ENCODE results near the gene C4BPA.

Gene C4BPA

GRCh38 chr1:207079706-207080241 is 24.3 kb upstream of the C4BPA start:
- no peaks in the 10 kb centered on the region for H3K9me3 ChIP-seq (ENCODE audit: severe bottlenecking)
- H3K27ac ChIP-seq (ENCODE audit: poor library complexity, severe bottlenecking) = no peak overlapping the region
- DNase-seq (ENCODE audit: low spot score) (no peak), ATAC-seq (ENCODE audit: low read depth) (no peak)
- H3K36me3 ChIP-seq (ENCODE audit: low read depth) = peaks cover 8% of the 10 kb centered on the region; the same call in 1 of the 2 replicates
- H3K4me3 ChIP-seq (ENCODE audit: severe bottlenecking) = no peak overlapping the region
- H3K4me1 ChIP-seq (ENCODE audit: insufficient read depth, poor library complexity, severe bottlenecking) = no peaks in the 10 kb centered on the region
- TF ChIP-seq, protein P1, sequence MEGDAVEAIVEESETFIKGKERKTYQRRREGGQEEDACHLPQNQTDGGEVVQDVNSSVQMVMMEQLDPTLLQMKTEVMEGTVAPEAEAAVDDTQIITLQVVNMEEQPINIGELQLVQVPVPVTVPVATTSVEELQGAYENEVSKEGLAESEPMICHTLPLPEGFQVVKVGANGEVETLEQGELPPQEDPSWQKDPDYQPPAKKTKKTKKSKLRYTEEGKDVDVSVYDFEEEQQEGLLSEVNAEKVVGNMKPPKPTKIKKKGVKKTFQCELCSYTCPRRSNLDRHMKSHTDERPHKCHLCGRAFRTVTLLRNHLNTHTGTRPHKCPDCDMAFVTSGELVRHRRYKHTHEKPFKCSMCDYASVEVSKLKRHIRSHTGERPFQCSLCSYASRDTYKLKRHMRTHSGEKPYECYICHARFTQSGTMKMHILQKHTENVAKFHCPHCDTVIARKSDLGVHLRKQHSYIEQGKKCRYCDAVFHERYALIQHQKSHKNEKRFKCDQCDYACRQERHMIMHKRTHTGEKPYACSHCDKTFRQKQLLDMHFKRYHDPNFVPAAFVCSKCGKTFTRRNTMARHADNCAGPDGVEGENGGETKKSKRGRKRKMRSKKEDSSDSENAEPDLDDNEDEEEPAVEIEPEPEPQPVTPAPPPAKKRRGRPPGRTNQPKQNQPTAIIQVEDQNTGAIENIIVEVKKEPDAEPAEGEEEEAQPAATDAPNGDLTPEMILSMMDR (IDR thresholded peaks at IDR 0.05; ENCODE audit: poor library complexity, severe bottlenecking) = no peak
- H3K27me3 ChIP-seq (ENCODE audit: insufficient read depth, poor library complexity, severe bottlenecking) = no peaks in the 10 kb centered on the region

DNA sequence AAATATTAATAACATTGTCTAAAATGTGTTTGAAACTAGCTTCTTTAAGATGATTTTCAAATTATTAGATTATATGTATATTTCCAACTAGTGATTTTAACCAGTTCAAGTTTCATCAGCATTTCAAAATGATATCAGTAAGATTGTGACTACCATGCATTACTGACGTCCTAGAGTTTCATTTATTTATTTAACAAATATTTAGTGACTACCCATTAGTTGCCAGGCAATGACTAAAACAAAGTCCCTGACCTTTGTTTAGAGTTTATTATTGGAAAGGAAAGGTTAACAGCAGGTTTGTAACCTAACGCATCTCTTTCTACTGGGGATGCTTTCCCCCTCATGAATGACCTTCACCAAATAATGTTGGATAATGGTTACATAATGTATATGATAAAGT is 22.9 kb upstream of the C4BPA start:
- no peaks in the 10 kb centered on the region for H3K36me3 ChIP-seq (ENCODE audit: low read depth)
- no peaks in the 10 kb centered on the region for H3K9me3 ChIP-seq (ENCODE audit: severe bottlenecking)
- TF ChIP-seq, protein P1 (IDR thresholded peaks at IDR 0.05; ENCODE audit: poor library complexity, severe bottlenecking) = no peak
- H3K4me3 ChIP-seq (ENCODE audit: severe bottlenecking) = no peak overlapping the region
- no peaks in the 10 kb centered on the region for H3K4me1 ChIP-seq (ENCODE audit: insufficient read depth, poor library complexity, severe bottlenecking)
- DNase-seq (ENCODE audit: low spot score) (no peak), ATAC-seq (ENCODE audit: low read depth) (no peak)
- H3K27me3 ChIP-seq (ENCODE audit: insufficient read depth, poor library complexity, severe bottlenecking) = no peaks in the 10 kb centered on the region
- H3K27ac ChIP-seq (ENCODE audit: poor library complexity, severe bottlenecking) = no peak overlapping the region

- H3K4me1 ChIP-seq (ENCODE audit: insufficient read depth, poor library complexity, severe bottlenecking) = no peaks in the 10 kb centered on the region
- no peaks in the 10 kb centered on the region for H3K9me3 ChIP-seq (ENCODE audit: severe bottlenecking)
Measured at GRCh38 chr1:207081806-207082205, 22.2 kb upstream of the C4BPA start.

GRCh38 chr1:207084232-207084631 is 19.8 kb upstream of the C4BPA start:
- no peak overlapping the region for H3K4me3 ChIP-seq (ENCODE audit: severe bottlenecking)
- ATAC-seq (ENCODE audit: low read depth) = no peak; the same call in 2 of the 3 replicates
- no peaks in the 10 kb centered on the region for H3K36me3 ChIP-seq (ENCODE audit: low read depth)
- no peaks in the 10 kb centered on the region for H3K27me3 ChIP-seq (ENCODE audit: insufficient read depth, poor library complexity, severe bottlenecking)
- TF ChIP-seq, protein P1 (IDR thresholded peaks at IDR 0.05; ENCODE audit: poor library complexity, severe bottlenecking) = no peak
- H3K27ac ChIP-seq (ENCODE audit: poor library complexity, severe bottlenecking) = no peak overlapping the region
- DNase-seq (ENCODE audit: low spot score) = no peak
- peaks cover 3% of the 10 kb centered on the region for H3K4me1 ChIP-seq (ENCODE audit: insufficient read depth, poor library complexity, severe bottlenecking)
- H3K9me3 ChIP-seq (ENCODE audit: severe bottlenecking) = no peaks in the 10 kb centered on the region

More at GRCh38 chr1:207081806-207082205, 22.2 kb upstream of the C4BPA start:
- DNase-seq (ENCODE audit: low spot score) = no peak
- Histone ChIP-seq H3K27ac (ENCODE audit: poor library complexity, severe bottlenecking) (no peak overlapping the region), H3K36me3 (ENCODE audit: low read depth) (no peaks in the 10 kb centered on the region), H3K4me3 (ENCODE audit: severe bottlenecking) (no peak overlapping the region), H3K27me3 (ENCODE audit: insufficient read depth, poor library complexity, severe bottlenecking) (no peaks in the 10 kb centered on the region)
- TF ChIP-seq, protein P1 (IDR thresholded peaks at IDR 0.05; ENCODE audit: poor library complexity, severe bottlenecking) = no peak
- no peak for ATAC-seq (ENCODE audit: low read depth)

DNA sequence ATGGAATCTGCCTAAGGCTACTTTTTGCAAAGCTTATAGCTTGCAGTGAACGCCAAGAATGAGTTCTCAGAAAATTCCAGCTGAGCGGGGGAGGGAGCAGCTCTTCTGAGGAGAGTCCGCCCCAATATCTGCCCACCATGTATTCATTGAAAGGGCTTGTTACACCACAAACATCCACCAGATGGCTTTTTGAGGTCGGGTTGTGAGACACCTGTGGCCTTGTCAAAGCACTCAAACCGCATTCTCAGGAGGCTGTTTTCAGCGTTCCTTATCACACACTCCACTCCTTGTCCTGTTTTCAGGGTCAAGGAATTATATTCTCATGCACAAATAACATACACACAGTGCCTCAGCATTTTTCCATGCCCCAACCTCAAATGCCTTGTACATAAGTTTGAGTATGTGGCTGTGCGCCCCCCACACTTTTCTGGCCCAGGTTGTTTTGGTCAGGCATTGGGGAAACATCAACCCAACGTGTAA is 19.3 kb upstream of the C4BPA start:
- ATAC-seq (ENCODE audit: low read depth) = peak; percentile 84
- no peak overlapping the region for H3K27ac ChIP-seq (ENCODE audit: poor library complexity, severe bottlenecking)

More for the DNA sequence above, 19.3 kb upstream of the C4BPA start:
- Histone ChIP-seq H3K9me3 (ENCODE audit: severe bottlenecking) (no peaks in the 10 kb centered on the region), H3K36me3 (ENCODE audit: low read depth) (no peaks in the 10 kb centered on the region), H3K4me3 (ENCODE audit: severe bottlenecking) (no peak overlapping the region), H3K27me3 (ENCODE audit: insufficient read depth, poor library complexity, severe bottlenecking) (no peaks in the 10 kb centered on the region), H3K4me1 (ENCODE audit: insufficient read depth, poor library complexity, severe bottlenecking) (peaks cover 3% of the 10 kb centered on the region)
- DNase-seq (ENCODE audit: low spot score) = no peak
- TF ChIP-seq, protein P1 (IDR thresholded peaks at IDR 0.05; ENCODE audit: poor library complexity, severe bottlenecking) = peak; percentile 81

All from RWPE2 (cell line).